Transverse colon (tissue), 3 donors: ENCODE results near the gene TTC23L.

Source experiments
- POLR2A ChIP-seq: fragments of 450-650 bp; IDR thresholded peaks from one replicate; pipeline ENCODE4 v1.6.1; 2016; ENCODE audit warnings: antibody characterized with exemption, mild to moderate bottlenecking, moderate library complexity
- TF ChIP-seq, protein P1 (sequence below), 5 experiments: fragments of 200-600 bp in 3 of 5; fragments of 450-650 bp in 2 of 5; sonication (generic) in 3 of 5; IDR thresholded peaks; 1 replicate in 2 of 5; 2 replicates in 3 of 5; pipeline ENCODE4 v1.5.1; 2016 to 2017; ENCODE audit warnings: antibody characterized with exemption in 5 of 5, inconsistent platforms in 3 of 5, mild to moderate bottlenecking in 2 of 5, moderate library complexity in 1 of 5

DNA sequence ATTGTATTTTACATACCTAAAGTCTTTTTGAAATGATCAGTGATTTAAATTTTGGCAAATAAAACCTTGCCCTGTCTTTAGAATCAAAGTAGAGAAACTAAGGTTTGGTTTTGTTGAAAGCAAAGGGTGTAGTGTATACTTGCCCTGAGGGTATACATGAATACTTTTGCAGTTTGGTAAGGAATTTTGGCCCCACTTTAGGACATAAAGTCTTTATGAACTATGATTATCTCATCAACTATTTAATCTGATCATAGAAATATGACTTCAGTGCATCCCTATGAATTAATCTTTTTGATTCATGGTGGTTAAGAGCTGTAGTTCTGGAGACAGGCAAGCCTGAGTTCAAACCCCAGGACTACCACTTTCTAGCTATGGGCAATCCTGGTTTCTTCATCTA, 58.7 kb downstream of the TTC23L start:
- TF ChIP-seq, protein P1, sequence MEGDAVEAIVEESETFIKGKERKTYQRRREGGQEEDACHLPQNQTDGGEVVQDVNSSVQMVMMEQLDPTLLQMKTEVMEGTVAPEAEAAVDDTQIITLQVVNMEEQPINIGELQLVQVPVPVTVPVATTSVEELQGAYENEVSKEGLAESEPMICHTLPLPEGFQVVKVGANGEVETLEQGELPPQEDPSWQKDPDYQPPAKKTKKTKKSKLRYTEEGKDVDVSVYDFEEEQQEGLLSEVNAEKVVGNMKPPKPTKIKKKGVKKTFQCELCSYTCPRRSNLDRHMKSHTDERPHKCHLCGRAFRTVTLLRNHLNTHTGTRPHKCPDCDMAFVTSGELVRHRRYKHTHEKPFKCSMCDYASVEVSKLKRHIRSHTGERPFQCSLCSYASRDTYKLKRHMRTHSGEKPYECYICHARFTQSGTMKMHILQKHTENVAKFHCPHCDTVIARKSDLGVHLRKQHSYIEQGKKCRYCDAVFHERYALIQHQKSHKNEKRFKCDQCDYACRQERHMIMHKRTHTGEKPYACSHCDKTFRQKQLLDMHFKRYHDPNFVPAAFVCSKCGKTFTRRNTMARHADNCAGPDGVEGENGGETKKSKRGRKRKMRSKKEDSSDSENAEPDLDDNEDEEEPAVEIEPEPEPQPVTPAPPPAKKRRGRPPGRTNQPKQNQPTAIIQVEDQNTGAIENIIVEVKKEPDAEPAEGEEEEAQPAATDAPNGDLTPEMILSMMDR (IDR thresholded peaks at IDR 0.05), result no peak
- TF ChIP-seq POLR2A, result no peak
